Activated CD8-positive, alpha-beta memory T cell treated with anti-CD3 and anti-CD28 coated beads for 1 hour (primary cell): ENCODE data around the gene GLB1L3.

Experiments
- DNase-seq, 2 donors: peaks; one replicate each; pipeline ENCODE4 v3.0.0-alpha.2; 2020; ENCODE audit warnings: low read depth in 1 of 2; ENCODE audit errors: extremely low read depth in 1 of 2

Gene GLB1L3

DNA sequence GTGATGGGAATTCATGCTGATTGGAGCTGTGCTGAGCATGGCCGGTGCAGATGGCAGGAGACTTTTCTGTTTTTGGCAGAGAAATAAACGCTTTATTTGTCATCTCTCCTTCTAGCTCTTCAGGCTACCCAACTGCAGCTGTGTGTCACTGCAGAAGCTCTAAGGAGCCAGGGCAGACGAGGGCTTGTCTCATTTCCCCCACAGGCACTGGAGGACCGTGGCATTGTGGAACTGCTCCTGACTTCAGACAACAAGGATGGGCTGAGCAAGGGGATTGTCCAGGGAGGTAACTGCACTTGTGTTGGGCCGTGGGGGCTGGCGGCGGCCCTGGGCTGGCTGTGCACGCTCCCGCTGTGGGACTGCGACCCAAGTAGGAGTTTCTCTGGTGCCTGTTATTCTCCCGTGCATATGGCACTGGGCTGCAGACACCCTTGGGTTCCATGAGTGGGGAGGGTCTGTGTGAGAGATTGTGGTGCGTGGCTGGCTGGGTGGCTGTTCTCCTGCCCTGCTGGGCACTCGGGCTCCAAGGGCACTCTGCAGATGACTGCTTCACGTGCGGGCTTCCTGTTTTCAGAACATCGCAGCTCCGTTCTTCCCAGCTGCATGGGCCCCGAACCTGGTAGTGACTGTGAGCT, 82.8 kb downstream of the GLB1L3 start:
- no peak for DNase-seq

- no peak for DNase-seq
Observed at GRCh38 chr11:134359646-134360045, 83.5 kb downstream of the GLB1L3 start.

GRCh38 chr11:134360050-134360835, 84.1 kb downstream of the GLB1L3 start:
- DNase-seq = peak; percentile 22 to 55

DNA sequence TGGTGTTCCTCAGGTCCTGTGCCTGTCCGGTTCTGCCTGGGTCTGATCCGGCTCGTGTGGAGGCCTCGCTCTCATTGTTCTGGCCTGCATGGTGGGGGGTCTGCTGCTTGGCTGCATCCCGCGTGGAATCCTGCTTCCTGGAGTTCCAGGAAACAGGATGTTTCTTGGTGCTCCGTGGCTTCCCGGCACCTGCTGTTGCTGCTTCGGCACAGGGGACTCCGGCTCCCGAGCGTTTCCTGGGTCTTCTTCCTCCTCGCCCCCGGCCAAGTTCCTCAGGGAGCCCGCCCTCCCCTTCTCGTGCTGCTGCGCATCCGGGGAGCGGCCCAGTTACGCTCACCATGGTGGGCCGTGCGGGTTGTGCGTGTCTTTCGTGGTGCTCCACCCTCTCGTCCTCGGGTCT, 85.5 kb downstream of the GLB1L3 start:
- DNase-seq = no peak

DNA sequence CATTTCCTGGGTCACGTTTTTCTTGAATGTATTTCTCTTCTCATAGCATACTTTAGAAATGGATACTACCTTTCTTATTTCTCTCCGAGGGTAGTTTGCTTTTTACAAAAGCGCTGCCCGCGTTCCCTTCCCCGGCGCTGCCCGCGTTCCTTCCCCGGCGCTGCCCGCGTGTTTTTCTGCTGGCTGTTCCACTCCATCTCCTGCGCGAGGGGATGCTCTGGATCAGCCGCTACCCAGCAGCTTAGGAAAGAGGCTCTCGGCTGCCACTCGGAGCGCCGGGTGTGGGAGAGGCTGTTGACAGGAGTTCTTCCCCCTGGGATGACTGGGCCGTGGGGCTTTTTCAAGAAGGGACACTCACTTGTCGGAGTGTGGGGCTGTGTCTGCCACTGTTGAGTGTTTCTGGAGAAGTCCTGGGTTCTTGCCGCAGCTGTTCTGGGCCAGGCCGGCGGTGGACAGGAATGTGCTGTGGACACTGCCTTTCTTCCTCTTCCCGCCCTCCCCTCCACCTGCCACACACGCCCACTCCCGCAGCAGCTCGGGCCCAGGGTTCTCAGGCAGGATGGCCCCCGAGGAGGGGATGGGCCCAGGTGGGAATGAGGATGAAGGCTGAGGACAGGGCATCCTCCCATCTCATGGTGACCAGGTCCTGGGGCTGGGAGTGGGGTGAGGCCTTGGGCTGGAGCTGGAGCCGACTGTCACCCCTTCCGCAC, 86.2 kb downstream of the GLB1L3 start:
- no peak for DNase-seq

- DNase-seq = no peak
Observed at GRCh38 chr11:134363161-134363560, 87.0 kb downstream of the GLB1L3 start.

- DNase-seq = no peak
Observed at GRCh38 chr11:134363592-134363991, 87.4 kb downstream of the GLB1L3 start.

- no peak for DNase-seq
Observed at GRCh38 chr11:134364261-134364660, 88.1 kb downstream of the GLB1L3 start.

- no peak for DNase-seq
Observed at GRCh38 chr11:134365011-134365925, 89.1 kb downstream of the GLB1L3 start.

- DNase-seq = no peak
Observed at GRCh38 chr11:134366254-134366653, 90.1 kb downstream of the GLB1L3 start.

GRCh38 chr11:134367781-134368180, 91.6 kb downstream of the GLB1L3 start:
- DNase-seq = no peak
